ENCODE data around the gene PLCH1. TPM values are rescaled to one million over a fixed set of nuclear protein-coding genes. Genes with fewer than 3 reads are reported as not detected.

PLCH1 gene
- total RNA-seq, 1 experiment from 2014 or later = 3.8 TPM

- ATAC-seq (no peak), DNase-seq (ENCODE audit: low read depth, low spot score) (no peak)
- no peak overlapping the region for H2AFZ ChIP-seq (ENCODE audit: low read depth, low read length, poor library complexity, severe bottlenecking)
- H3K27me3 ChIP-seq (ENCODE audit: insufficient read depth, low read length) = no peaks in the 10 kb centered on the region
- TF ChIP-seq ZFX (IDR thresholded peaks at IDR 0.05) = no peak
- H3K36me3 ChIP-seq (ENCODE audit: control insufficient read depth in 1 of 2, insufficient read depth in 2 of 2, low read length in 2 of 2) = no peaks in the 10 kb centered on the region
- no peaks in the 10 kb centered on the region for H3K79me2 ChIP-seq (ENCODE audit: insufficient read depth, low read length)
- intact Hi-C loops (cut with micrococcal nuclease) = no loop called here
- no peaks in the 10 kb centered on the region for H3K9me2 ChIP-seq (ENCODE audit: insufficient read depth)
- ChIA-PET CTCF (no interaction called here), POLR2A (no interaction called here), RAD21 (ENCODE audit: low non-redundant PET in 1 of 2, low total read pairs in 2 of 2, uncharacterized antibody in 2 of 2, unreplicated experiment in 2 of 2) (no interaction called here)
- no peaks in the 10 kb centered on the region for H3K9me3 ChIP-seq (ENCODE audit: control insufficient read depth in 1 of 2, insufficient read depth in 1 of 2, low read depth in 1 of 2, low read length in 2 of 2)
- no peak overlapping the region for H3K4me3 ChIP-seq (replicated peaks in 1 of 2; ENCODE audit: low read depth in 1 of 2, low read length in 2 of 2)
- H4K20me1 ChIP-seq (ENCODE audit: insufficient read depth) = no peaks in the 10 kb centered on the region
- H3K9ac ChIP-seq (ENCODE audit: low read length) = no peak overlapping the region
- BruUV-seq (replicated peaks) = no TSS peak
- no peak overlapping the region for H3K4me2 ChIP-seq (ENCODE audit: low read length)
- H3K27ac ChIP-seq (ENCODE audit: low read depth, low read length) = no peak overlapping the region
- H3K4me1 ChIP-seq (ENCODE audit: control insufficient read depth in 1 of 2, insufficient read depth in 2 of 2, low read length in 2 of 2) = peaks cover 0 to 6% of the 10 kb centered on the region in 2 experiments; a peak in 1 of 4 replicates
Observed at GRCh38 chr3:155641956-155642355, 102.9 kb downstream of the PLCH1 start.

- Histone ChIP-seq H3K9me3 (ENCODE audit: control insufficient read depth in 1 of 2, insufficient read depth in 1 of 2, low read depth in 1 of 2, low read length in 2 of 2) (no peaks in the 10 kb centered on the region), H2AFZ (ENCODE audit: low read depth, low read length, poor library complexity, severe bottlenecking) (no peak overlapping the region), H3K27me3 (ENCODE audit: insufficient read depth, low read length) (no peaks in the 10 kb centered on the region), H3K9ac (ENCODE audit: low read length) (no peak overlapping the region), H3K9me2 (ENCODE audit: insufficient read depth) (no peaks in the 10 kb centered on the region), H3K27ac (ENCODE audit: low read depth, low read length) (no peak overlapping the region), H3K79me2 (ENCODE audit: insufficient read depth, low read length) (no peaks in the 10 kb centered on the region), H3K4me3 (replicated peaks in 1 of 2; ENCODE audit: low read depth in 1 of 2, low read length in 2 of 2) (no peak overlapping the region), H3K4me2 (ENCODE audit: low read length) (no peak overlapping the region; the same call in 1 of the 2 replicates), H3K36me3 (ENCODE audit: control insufficient read depth in 1 of 2, insufficient read depth in 2 of 2, low read length in 2 of 2) (no peaks in the 10 kb centered on the region), H3K4me1 (ENCODE audit: control insufficient read depth in 1 of 2, insufficient read depth in 2 of 2, low read length in 2 of 2) (peaks cover 0 to 6% of the 10 kb centered on the region in 2 experiments; a peak in 1 of 4 replicates), H4K20me1 (ENCODE audit: insufficient read depth) (no peaks in the 10 kb centered on the region)
- ChIA-PET CTCF (no interaction called here), RAD21 (ENCODE audit: low non-redundant PET in 1 of 2, low total read pairs in 2 of 2, uncharacterized antibody in 2 of 2, unreplicated experiment in 2 of 2) (no interaction called here), POLR2A (no interaction called here)
- intact Hi-C loops (cut with micrococcal nuclease) = no loop called here
- no peak for ATAC-seq
- BruUV-seq (replicated peaks) = no TSS peak
- no peak for DNase-seq (ENCODE audit: low read depth, low spot score)
- TF ChIP-seq REST (IDR thresholded peaks at IDR 0.05; ENCODE audit: low read depth) (no peak), SIN3A (IDR thresholded peaks at IDR 0.05; ENCODE audit: low read depth) (no peak), SP1 (IDR thresholded peaks at IDR 0.05; ENCODE audit: low read depth) (no peak), CEBPB (IDR thresholded peaks at IDR 0.05; ENCODE audit: low read depth) (no peak), TCF7L2 (IDR thresholded peaks at IDR 0.05; ENCODE audit: borderline replicate concordance, extremely low read depth, insufficient read depth, insufficient read length) (no peak), SRF (IDR thresholded peaks at IDR 0.05; ENCODE audit: low read depth) (no peak), YY1 (IDR thresholded peaks at IDR 0.05; ENCODE audit: extremely low read depth, insufficient replicate concordance, low read depth, low read length) (no peak), ZFX (IDR thresholded peaks at IDR 0.05) (no peak), ZBTB33 (IDR thresholded peaks at IDR 0.05; ENCODE audit: extremely low read depth, insufficient replicate concordance, low read length) (no peak), MAX (IDR thresholded peaks at IDR 0.05) (no peak), POLR2AphosphoS5 (IDR thresholded peaks at IDR 0.05; ENCODE audit: low read depth, low read length) (no peak), EGR1 (IDR thresholded peaks at IDR 0.05; ENCODE audit: low read depth) (no peak), EZH2 (IDR thresholded peaks at IDR 0.05) (no peak), ZNF274 (IDR thresholded peaks at IDR 0.05; ENCODE audit: low read depth, low read length) (no peak), RAD21 (IDR thresholded peaks at IDR 0.05; ENCODE audit: low read depth) (no peak), ELF1 (IDR thresholded peaks at IDR 0.05; ENCODE audit: borderline replicate concordance, low read depth) (no peak), JUND (IDR thresholded peaks at IDR 0.05) (no peak)
Observed at GRCh38 chr3:155640098-155640497, 104.8 kb downstream of the PLCH1 start.
